Neutrophil (primary cell): ENCODE measurements around the gene KRT7.

Source experiments
- H3K27ac ChIP-seq: fragments of 200-600 bp; sonication (generic); 2 replicates; pipeline ENCODE4 v1.5.1; 2016; ENCODE audit warnings: mild to moderate bottlenecking, moderate library complexity
- H3K27me3 ChIP-seq: fragments of 200-600 bp; sonication (generic); 2 replicates; pipeline ENCODE4 v1.6.0; 2016; ENCODE audit warnings: mild to moderate bottlenecking
- H3K36me3 ChIP-seq: fragments of 200-600 bp; sonication (generic); 2 replicates; pipeline ENCODE4 v1.5.1; 2017
- H3K4me1 ChIP-seq, 2 experiments: fragments of 200-600 bp in 1 of 2; sonication (generic) in 1 of 2; 1 replicate in 1 of 2; 2 replicates in 1 of 2; pipeline versions ENCODE4 v1.5.1 to v1.6.1; 2013 to 2016; ENCODE audit warnings: low read depth in 1 of 2, low read length in 1 of 2, mild to moderate bottlenecking in 1 of 2, moderate library complexity in 1 of 2; ENCODE audit not compliant: control insufficient read depth in 1 of 2, insufficient read depth in 1 of 2
- H3K4me3 ChIP-seq, 2 experiments: fragments of 200-600 bp in 1 of 2; sonication (generic) in 1 of 2; 1 replicate in 1 of 2; 2 replicates in 1 of 2; pipeline ENCODE4 v1.5.1; 2013 to 2016; ENCODE audit warnings: low read depth in 1 of 2, low read length in 1 of 2, mild to moderate bottlenecking in 1 of 2, moderate library complexity in 1 of 2
- H3K9me3 ChIP-seq: fragments of 200-600 bp; sonication (generic); 2 replicates; pipeline ENCODE4 v1.5.1; 2016
- TF ChIP-seq, protein P1 (sequence below): fragments of 200-600 bp; sonication (generic); IDR thresholded peaks from 2 replicates; pipeline ENCODE4 v1.5.1; 2016; ENCODE audit warnings: antibody characterized with exemption

Gene KRT7

DNA sequence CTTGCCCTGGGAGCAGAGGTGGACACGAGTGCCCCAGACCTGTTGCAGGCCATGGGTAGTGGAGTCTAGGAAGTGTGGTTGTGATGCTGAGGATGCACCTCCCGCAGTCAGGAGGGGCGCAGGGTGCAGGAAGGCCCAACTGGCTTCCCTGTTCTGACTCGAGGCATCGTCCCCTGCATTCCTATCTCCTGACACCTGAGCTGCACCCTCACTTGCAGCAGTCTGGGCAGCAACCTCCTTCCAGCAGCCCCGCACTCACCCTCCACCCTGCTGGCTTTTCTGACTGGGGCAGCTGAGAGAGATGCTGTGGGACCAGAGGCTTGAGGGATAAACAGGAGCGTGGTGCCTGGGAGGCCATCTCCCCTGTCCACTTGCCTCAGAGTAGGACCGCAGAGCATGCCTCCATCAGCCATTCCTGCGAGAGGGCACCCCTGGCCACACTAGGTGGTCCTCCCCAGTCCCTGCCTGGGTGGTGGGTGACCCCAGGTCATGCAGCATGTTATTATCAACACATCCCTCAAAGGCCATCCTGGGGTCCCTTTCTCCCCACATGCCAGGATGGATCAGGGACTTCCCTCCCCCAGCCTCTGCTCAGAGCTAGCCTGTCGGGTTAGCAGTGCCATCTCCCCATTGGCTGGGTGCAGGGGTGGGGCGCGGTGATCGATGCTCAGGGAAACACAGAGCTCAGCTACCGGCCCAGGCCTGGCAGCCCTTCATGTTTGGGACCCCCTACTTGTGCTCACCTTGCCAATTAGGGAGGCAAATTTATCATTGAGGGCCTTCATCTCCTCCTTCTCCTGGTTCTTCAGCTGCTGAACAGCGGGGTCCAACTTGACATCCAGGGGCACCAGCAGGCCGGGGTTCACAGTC lies 41.9 kb upstream of the KRT7 start:
- Histone ChIP-seq H3K4me1 (peaks cover 5 to 6% of the 10 kb centered on the region in 2 experiments), H3K36me3 (no peaks in the 10 kb centered on the region), H3K4me3 (no peak overlapping the region), H3K27me3 (no peaks in the 10 kb centered on the region), H3K27ac (no peak overlapping the region), H3K9me3 (no peaks in the 10 kb centered on the region)
- TF ChIP-seq, protein P1, sequence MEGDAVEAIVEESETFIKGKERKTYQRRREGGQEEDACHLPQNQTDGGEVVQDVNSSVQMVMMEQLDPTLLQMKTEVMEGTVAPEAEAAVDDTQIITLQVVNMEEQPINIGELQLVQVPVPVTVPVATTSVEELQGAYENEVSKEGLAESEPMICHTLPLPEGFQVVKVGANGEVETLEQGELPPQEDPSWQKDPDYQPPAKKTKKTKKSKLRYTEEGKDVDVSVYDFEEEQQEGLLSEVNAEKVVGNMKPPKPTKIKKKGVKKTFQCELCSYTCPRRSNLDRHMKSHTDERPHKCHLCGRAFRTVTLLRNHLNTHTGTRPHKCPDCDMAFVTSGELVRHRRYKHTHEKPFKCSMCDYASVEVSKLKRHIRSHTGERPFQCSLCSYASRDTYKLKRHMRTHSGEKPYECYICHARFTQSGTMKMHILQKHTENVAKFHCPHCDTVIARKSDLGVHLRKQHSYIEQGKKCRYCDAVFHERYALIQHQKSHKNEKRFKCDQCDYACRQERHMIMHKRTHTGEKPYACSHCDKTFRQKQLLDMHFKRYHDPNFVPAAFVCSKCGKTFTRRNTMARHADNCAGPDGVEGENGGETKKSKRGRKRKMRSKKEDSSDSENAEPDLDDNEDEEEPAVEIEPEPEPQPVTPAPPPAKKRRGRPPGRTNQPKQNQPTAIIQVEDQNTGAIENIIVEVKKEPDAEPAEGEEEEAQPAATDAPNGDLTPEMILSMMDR = no peak

DNA sequence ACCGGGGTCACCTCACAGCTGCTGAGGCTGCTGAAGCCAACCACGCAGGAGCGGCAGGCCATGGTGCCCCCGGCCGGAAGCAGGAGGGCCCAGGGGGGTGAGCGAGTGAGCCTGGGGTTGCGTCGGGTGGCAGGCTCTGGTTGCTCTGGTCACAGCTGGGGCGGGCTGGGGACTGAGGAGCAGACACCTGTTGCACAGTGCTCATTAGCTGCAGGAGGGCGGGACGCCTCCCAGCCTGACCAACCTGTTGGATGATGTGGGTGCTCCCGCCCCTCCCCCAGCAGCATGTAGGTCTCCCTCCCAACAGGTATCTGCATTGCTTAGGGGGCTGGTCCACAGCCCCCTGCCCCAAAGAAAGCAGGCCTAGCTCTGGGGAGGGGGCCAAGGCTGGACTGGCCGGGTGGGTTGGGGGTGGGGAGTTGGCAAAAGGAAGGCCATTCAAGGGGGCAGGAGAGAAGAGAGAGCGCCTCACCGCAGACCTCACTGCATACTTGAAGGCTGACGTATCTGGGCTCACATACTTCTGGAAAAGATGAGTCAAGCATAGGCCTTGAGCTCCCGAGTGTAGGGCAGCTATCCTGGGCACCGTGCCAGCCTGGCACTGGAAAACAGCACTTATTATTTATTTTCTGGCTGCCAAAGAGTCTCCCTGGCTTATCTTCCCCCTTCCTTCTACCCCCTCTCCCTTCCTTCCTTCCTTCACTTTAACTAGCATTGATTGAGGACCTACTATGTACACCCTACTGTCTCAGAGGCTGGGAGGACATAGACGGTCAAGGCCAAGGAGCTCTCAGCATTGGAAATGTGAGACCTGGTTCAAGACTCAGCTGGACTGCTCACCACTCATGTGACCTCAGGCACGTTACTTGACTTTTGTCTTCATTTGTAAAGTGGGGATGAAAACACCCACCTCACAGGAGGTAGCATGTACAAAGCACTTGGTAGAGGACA lies 40.9 kb upstream of the KRT7 start, which contains the start of gene KRT80:
KRT80 (minus strand) TSS at position 174 of the 951 bp plus-strand sequence; CDS start at position 62, 112 bp downstream.
- Histone ChIP-seq H3K27ac (no peak within 1 kb of the TSS), H3K4me1 (peaks cover 5% of the 10 kb centered on the region in 2 experiments), H3K9me3 (no peaks in the 10 kb centered on the region), H3K36me3 (no peaks in the 10 kb centered on the region), H3K4me3 (no peak within 1 kb of the TSS), H3K27me3 (no peaks in the 10 kb centered on the region)
- TF ChIP-seq, protein P1 = no peak

DNA sequence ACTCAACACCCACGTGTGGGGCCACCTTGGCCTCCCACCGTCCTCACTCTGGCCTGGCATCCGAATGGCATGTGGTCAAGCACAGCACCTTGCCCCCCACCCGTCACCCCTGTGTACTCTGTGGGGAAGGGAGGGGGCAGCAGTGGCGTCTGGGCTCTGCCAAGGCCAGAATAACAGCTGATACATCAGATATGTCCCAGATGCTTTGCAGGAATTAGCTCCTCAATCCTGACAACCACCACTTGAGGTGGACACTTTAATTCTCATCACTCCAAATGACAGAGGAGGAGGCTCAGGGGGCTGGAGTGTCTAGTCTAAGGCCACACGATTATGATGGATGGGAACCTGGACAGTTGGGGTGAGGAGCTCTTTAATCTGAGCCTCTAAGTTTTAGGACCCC lies 39.5 kb upstream of the KRT7 start:
- Histone ChIP-seq H3K4me3 (no peak overlapping the region), H3K4me1 (peaks cover 20% of the 10 kb centered on the region in 2 experiments), H3K9me3 (no peaks in the 10 kb centered on the region), H3K27ac (no peak overlapping the region), H3K27me3 (no peaks in the 10 kb centered on the region), H3K36me3 (no peaks in the 10 kb centered on the region)
- TF ChIP-seq, protein P1 = no peak

- TF ChIP-seq, protein P1 = no peak
- peaks cover 24% of the 10 kb centered on the region in 2 experiments for H3K4me1 ChIP-seq
- no peak overlapping the region for H3K27ac ChIP-seq
Measured at GRCh38 chr12:52193991-52194390, 39.1 kb upstream of the KRT7 start.

GRCh38 chr12:52195065-52195730 lies 37.8 kb upstream of the KRT7 start:
- Histone ChIP-seq H3K27ac (no peak overlapping the region), H3K27me3 (no peaks in the 10 kb centered on the region), H3K4me1 (peaks cover 31 to 36% of the 10 kb centered on the region in 2 experiments), H3K4me3 (no peak overlapping the region), H3K36me3 (no peaks in the 10 kb centered on the region), H3K9me3 (no peaks in the 10 kb centered on the region)
- TF ChIP-seq, protein P1 = no peak

More at GRCh38 chr12:52193991-52194390, 39.1 kb upstream of the KRT7 start:
- H3K27me3 ChIP-seq = no peaks in the 10 kb centered on the region
- H3K9me3 ChIP-seq = no peaks in the 10 kb centered on the region
- H3K4me3 ChIP-seq = no peak overlapping the region
- no peaks in the 10 kb centered on the region for H3K36me3 ChIP-seq
